MCF 10A (cell line): ENCODE results near the gene UNC80. TPM values are rescaled to one million over a fixed set of nuclear protein-coding genes. Genes with fewer than 3 reads are reported as not detected.

ENCODE experiments used
- BruUV-seq: library from RNA; stranded (reverse); fragments of 400-500 nt; replicated peaks from 2 replicates; lab custom pipeline; 2021; lab: Mats Ljungman, UMichigan
- CTCF ChIA-PET: fragments of 300-600 bp; sonication (Branson Sonifier 250); formaldehyde crosslinking; extraction: SDS; loops from one replicate; lab custom pipeline; 2021; ENCODE audit warnings: antibody characterized with exemption, inconsistent platforms; lab: Yijun Ruan, JAX
- POLR2A ChIA-PET: fragments of 300-600, 350-650 bp; sonication (Branson Sonifier 250); formaldehyde crosslinking; extraction: SDS; loops from one replicate; lab custom pipeline; 2020; ENCODE audit warnings: antibody characterized with exemption, inconsistent platforms; lab: Yijun Ruan, JAX
- DNase-seq: peaks from one replicate; pipeline ENCODE4 v3.0.0-alpha.2; 2018; ENCODE audit not compliant: unreplicated experiment
- H3K27ac Mint-ChIP-seq: one replicate; pipeline ENCODE4 v1.8.0; 2022; ENCODE audit warnings: mild to moderate bottlenecking, low read depth, mixed read lengths; ENCODE audit not compliant: unreplicated experiment
- H3K27me3 Mint-ChIP-seq: one replicate; pipeline ENCODE4 v1.8.0; 2022; ENCODE audit warnings: mixed read lengths; ENCODE audit not compliant: insufficient read depth, unreplicated experiment
- H3K36me3 Mint-ChIP-seq: one replicate; pipeline ENCODE4 v1.8.0; 2022; ENCODE audit warnings: mild to moderate bottlenecking, moderate library complexity, mixed read lengths; ENCODE audit not compliant: insufficient read depth, unreplicated experiment
- H3K4me1 Mint-ChIP-seq: one replicate; pipeline ENCODE4 v1.8.0; 2022; ENCODE audit warnings: mixed read lengths; ENCODE audit not compliant: insufficient read depth, unreplicated experiment
- H3K4me3 Mint-ChIP-seq: one replicate; pipeline ENCODE4 v1.8.0; 2022; ENCODE audit warnings: mild to moderate bottlenecking, moderate library complexity, mixed read lengths; ENCODE audit not compliant: unreplicated experiment
- H3K9me3 Mint-ChIP-seq: one replicate; pipeline ENCODE4 v1.8.0; 2022; ENCODE audit warnings: mixed read lengths; ENCODE audit not compliant: unreplicated experiment
- intact Hi-C: fragments of 100-400 bp; cut with micrococcal nuclease; formaldehyde crosslinking; loops from 2 replicates; pipeline ENCODE4 v1.14.1; 2022
- total RNA-seq: library from RNA; stranded (reverse); gene quantifications from 2 replicates; pipeline ENCODE4 v1.2.3, GENCODE V29; 2022
- TF ChIP-seq, protein P1 (sequence below): fragments of 200-600 bp; IDR thresholded peaks from one replicate; pipeline ENCODE4 v1.8.0; 2022; ENCODE audit warnings: antibody characterized with exemption, mild to moderate bottlenecking; ENCODE audit not compliant: unreplicated experiment

Gene UNC80
- total RNA-seq, 1 experiment from 2014 or later, result not detected

DNA sequence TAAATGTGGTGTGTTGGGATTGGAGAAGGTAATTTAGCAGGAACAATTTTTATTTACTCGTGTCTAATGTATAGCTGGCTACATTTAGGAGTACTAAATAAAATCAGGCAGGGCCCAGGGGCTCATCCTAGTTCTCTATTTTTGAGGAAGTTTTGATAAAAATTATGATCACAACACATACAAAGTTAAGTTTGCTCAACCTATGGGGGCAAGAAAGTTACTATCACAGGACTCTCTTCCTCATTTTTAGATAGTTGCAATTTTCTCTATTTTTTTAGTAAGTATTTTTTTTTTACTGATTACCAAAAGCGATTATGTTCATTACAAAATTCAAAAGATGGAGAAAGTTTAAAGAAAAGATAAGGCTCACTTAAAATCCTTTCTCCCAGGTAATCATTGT is 170.8 kb downstream of the UNC80 start:
- ChIA-PET CTCF (interaction anchor here (0.7 kb wide), 1 partner anchor 19 kb away, joined by 7 read pairs; no protein-coding TSS in a partner anchor), POLR2A (no interaction called here)
- no peaks in the 10 kb centered on the region for H3K27me3 Mint-ChIP-seq
- no peak for DNase-seq
- H3K4me1 Mint-ChIP-seq, result no peaks in the 10 kb centered on the region
- H3K36me3 Mint-ChIP-seq, result no peaks in the 10 kb centered on the region
- H3K9me3 Mint-ChIP-seq, result no peaks in the 10 kb centered on the region
- intact Hi-C loops, result no loop called here
- TF ChIP-seq, protein P1, sequence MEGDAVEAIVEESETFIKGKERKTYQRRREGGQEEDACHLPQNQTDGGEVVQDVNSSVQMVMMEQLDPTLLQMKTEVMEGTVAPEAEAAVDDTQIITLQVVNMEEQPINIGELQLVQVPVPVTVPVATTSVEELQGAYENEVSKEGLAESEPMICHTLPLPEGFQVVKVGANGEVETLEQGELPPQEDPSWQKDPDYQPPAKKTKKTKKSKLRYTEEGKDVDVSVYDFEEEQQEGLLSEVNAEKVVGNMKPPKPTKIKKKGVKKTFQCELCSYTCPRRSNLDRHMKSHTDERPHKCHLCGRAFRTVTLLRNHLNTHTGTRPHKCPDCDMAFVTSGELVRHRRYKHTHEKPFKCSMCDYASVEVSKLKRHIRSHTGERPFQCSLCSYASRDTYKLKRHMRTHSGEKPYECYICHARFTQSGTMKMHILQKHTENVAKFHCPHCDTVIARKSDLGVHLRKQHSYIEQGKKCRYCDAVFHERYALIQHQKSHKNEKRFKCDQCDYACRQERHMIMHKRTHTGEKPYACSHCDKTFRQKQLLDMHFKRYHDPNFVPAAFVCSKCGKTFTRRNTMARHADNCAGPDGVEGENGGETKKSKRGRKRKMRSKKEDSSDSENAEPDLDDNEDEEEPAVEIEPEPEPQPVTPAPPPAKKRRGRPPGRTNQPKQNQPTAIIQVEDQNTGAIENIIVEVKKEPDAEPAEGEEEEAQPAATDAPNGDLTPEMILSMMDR, result no peak
- no TSS peak for BruUV-seq
- no peak overlapping the region for H3K4me3 Mint-ChIP-seq
- no peak overlapping the region for H3K27ac Mint-ChIP-seq

DNA sequence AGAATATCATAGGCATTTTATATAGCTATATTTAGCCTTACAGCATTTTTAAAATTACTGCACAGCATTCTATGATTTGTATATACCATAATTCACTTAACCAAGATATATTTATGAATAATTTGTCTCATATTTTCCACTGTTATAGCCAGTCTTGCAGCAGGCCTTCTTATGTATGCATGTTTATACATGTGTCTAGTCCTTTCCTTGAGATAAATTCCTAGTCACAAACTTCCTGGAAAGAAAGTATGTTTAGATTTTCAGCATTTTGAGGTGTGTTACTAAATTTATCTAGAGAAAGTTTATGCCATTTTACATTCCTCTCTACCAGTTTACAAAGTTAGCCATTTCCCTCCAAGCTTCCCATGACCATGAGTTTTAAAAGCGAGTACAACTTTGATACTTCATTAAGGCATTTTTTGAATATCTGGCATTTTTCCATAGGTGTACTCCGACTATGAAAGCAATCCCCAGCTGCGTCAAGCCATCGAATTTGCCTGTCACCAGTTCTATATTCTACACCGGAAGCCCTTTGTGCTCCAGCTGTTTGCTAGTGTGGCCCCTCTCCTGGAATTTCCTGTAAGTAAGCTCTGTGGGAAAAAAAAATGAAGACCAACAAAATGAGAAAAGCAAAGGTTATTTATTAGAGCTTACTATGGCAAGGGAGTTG is 171.4 kb downstream of the UNC80 start:
- no peak for DNase-seq
- Mint-ChIP-seq H3K4me3 (no peak overlapping the region), H3K27ac (no peak overlapping the region), H3K27me3 (no peaks in the 10 kb centered on the region), H3K4me1 (no peaks in the 10 kb centered on the region), H3K36me3 (no peaks in the 10 kb centered on the region), H3K9me3 (no peaks in the 10 kb centered on the region)
- POLR2A ChIA-PET, result interaction anchor here (0.6 kb wide), 1 partner anchor 181 kb away, joined by 4 read pairs; no protein-coding TSS in a partner anchor
- TF ChIP-seq, protein P1, result no peak
- CTCF ChIA-PET, result interaction anchor here (0.6 to 1.2 kb wide), 3 partner anchors 18 to 138 kb away, joined by 3 to 7 read pairs (median 3); no protein-coding TSS in a partner anchor
- no TSS peak for BruUV-seq
- intact Hi-C loops, result no loop called here

DNA sequence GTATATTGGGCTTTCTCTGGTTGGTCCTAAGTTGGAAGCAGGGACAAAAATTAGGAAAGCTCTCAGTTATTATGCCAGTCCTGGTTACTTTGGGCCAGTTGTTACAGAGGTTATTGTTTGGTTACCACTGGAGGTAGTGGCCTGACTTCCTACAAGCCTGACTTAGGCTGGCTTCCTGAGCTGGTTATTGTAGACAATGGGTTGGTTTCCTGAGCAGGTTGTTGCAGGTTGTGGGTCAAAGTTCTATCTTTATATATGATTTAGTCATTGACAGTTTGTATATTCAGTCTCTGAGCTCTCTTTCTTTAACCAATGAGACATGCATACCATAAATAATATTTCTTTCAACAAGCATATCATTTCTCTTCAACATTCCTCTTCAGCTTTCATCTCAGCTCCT is 172.1 kb downstream of the UNC80 start:
- ChIA-PET CTCF (interaction anchor here (0.6 to 1.2 kb wide), 5 partner anchors 19 to 379 kb away, joined by 3 to 4 read pairs (median 3); no protein-coding TSS in a partner anchor), POLR2A (interaction anchor here (0.6 kb wide), 1 partner anchor 180 kb away, joined by 4 read pairs; no protein-coding TSS in a partner anchor)
- Mint-ChIP-seq H3K9me3 (no peaks in the 10 kb centered on the region), H3K27ac (no peak overlapping the region), H3K36me3 (no peaks in the 10 kb centered on the region), H3K4me3 (no peak overlapping the region), H3K4me1 (no peaks in the 10 kb centered on the region), H3K27me3 (no peaks in the 10 kb centered on the region)
- intact Hi-C loops, result no loop called here
- TF ChIP-seq, protein P1, result no peak
- BruUV-seq, result no TSS peak
- no peak for DNase-seq

DNA sequence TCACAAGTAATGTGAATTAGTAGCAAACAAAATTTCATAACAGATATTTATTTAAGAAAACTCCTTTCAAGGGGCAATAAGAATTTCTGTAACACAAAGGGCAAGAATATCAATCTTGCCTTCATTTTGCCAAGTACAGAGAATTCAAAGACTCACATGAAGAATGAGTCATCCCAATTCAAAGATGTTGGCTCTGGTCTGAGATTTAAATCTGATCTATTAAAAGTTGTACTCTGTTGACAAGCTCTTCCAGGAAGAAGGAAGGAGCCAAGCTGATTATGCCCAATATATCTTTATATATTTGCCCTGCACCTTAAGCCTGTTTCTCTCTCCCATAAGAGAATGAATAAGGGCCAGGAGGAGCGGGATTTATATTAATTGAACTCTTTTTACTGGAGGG is 174.9 kb downstream of the UNC80 start:
- Mint-ChIP-seq H3K4me1 (no peaks in the 10 kb centered on the region), H3K9me3 (peaks cover 2% of the 10 kb centered on the region), H3K36me3 (no peaks in the 10 kb centered on the region), H3K27ac (no peak overlapping the region), H3K4me3 (no peak overlapping the region), H3K27me3 (no peaks in the 10 kb centered on the region)
- ChIA-PET POLR2A (interaction anchor here (0.7 kb wide), 1 partner anchor 30 kb away, joined by 3 read pairs; no protein-coding TSS in a partner anchor), CTCF (interaction anchor here (2.0 kb wide), 1 partner anchor 14 kb away, joined by 8 read pairs; no protein-coding TSS in a partner anchor)
- no TSS peak for BruUV-seq
- no peak for DNase-seq
- TF ChIP-seq, protein P1, result no peak
- intact Hi-C loops, result no loop called here
